ENCODE results near the gene E4F1. TPM values are rescaled to one million over a fixed set of nuclear protein-coding genes. Genes with fewer than 3 reads are reported as not detected.
"Not testable (repeated sequence)": the region's sequence is repeated elsewhere in the genome, so short reads cannot be mapped to it uniquely, and the experiment has no call there.

E4F1 gene
- total RNA-seq, 2 experiments from 2014 or later: 25.6 to 29.4 TPM

DNA sequence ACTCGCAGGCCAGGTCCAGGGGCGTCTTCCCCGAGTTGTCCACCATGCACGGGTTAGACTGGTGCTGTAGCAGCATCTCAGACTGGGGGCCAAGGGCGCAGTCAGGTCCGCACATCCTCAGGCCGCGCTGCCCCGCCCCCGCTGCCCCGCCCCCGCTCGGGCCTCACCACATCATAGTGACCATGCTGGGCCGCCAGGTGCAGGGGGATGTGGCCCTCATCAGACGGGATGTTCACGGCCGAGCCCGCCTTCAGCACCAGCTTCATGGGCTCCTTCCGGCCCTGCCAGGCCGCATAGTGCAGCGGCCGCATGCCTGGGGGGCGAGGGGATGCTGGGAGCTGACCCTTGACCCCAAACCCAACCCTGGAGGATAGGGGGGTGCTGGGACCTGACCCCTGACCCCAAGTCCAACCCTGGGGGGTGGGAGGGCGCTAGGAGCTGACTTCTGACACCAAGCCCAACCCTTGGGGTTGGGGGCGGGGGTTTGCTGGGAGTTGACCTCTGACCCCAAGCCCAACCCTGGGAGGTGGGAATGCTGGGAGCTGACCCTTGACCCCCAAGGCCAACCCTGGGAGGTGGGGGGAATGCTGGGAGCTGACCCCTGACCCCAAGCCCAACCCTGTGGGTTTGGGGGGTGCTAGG is 34.0 kb upstream of the E4F1 start:
- POLR2A ChIA-PET: no interaction called here
- CTCF ChIA-PET: no interaction called here

- CTCF ChIA-PET: no interaction called here
- POLR2A ChIA-PET: no interaction called here
Observed at GRCh38 chr16:2190002-2190658, 33.3 kb upstream of the E4F1 start.

DNA sequence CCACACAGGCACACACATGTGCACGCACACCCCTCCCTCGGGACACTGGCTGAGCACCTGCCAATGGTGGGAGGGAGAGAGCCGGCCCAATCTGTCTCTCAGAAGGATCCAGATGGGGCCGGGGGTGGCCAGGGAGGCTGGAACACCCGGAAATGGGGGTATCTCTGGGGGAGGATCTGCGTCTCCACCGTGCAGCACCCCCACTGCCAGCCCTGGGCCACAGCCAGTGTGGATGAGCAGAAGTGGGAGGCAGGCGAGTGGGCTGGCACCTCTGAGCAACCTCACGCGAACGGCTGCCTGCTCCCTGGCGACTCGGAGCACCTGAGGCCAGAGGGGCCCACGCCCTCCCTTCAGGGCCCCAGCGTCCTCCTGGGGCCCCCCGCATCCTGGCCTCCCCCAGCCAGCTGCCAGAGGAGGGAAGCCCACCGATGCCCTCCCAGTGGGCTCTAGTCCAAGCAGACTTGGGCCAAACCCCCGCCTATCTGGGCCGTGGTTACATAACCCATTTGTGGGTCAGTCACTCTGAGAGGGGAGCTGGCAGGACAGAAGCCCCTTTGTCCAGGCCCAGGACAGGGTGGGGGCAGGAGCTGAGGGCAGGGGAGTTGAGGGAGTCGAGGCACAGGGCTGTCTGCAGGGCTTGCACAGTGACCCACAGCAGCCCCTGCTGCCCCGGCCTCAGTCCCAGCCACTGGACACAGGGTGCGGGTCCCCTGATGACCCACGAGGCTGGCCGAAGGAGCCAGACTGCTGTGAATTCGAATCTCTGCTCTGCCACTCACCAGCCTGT is 32.5 kb upstream of the E4F1 start:
- POLR2A ChIA-PET: interaction anchor here (0.6 kb wide), 1 partner anchor 35 kb away, joined by 3 read pairs; the partner anchor contains the start of gene TRAF7
- CTCF ChIA-PET: no interaction called here

DNA sequence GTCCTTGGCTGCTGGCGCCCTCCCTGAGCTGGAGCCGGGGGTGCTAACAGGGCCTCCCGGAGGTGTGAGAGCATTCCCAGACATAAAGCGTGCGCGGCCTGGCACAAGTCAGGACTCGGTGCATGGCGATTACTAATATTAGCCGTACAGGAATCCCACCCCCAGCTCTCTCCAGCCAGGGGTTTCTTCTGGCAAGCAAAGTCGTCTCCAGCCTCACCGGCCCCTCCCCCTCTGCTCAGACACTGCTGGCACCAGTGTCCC is 32.0 kb upstream of the E4F1 start:
- ChIA-PET CTCF (no interaction called here), POLR2A (interaction anchor here (0.6 kb wide), 1 partner anchor 36 kb away, joined by 3 read pairs; the partner anchor contains the start of gene TRAF7)

- CTCF ChIA-PET: interaction anchor here (1.0 to 1.2 kb wide), 5 partner anchors 18 to 307 kb away, joined by 3 to 7 read pairs (median 5); partner anchors contain the start of genes ECI1 and TRAF7
- POLR2A ChIA-PET: interaction anchor here (1.0 kb wide), 1 partner anchor 39 kb away, joined by 3 read pairs; the partner anchor contains the start of gene TRAF7
Observed at GRCh38 chr16:2194166-2194834, 29.1 kb upstream of the E4F1 start.

DNA sequence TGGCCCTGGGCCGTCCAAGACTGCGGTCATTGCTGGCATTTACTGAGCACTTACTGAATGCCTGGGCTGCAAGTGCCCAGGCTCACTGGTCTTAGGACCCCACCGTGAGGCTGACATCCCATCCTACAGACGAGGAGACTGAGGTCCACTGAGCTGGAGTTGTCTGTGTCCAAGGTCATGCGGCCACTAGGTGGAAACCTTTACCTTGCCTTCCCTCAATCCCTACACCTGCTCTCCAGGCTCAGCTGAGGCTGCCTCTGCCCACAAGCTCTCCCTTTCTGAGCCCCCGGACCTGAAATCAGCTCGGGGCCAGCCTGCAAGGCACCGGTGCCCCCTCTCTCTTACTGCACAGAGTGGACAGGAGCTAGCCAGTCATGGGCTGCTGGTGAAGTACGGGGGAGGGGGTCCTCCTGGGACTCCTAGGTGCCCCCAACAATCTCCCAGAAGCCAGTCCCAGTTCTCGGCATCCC is 28.5 kb upstream of the E4F1 start:
- ChIA-PET POLR2A (interaction anchor here (1.0 kb wide), 1 partner anchor 40 kb away, joined by 3 read pairs; the partner anchor contains the start of gene TRAF7), CTCF (interaction anchor here (1.0 to 1.2 kb wide), 5 partner anchors 17 to 306 kb away, joined by 3 to 7 read pairs (median 5); partner anchors contain the start of genes ECI1 and TRAF7)

- CTCF ChIA-PET: interaction anchor here (1.0 to 1.2 kb wide), 4 partner anchors 16 to 306 kb away, joined by 3 to 7 read pairs (median 6); partner anchors contain the start of genes ECI1 and TRAF7
Observed at GRCh38 chr16:2195322-2196161, 27.8 kb upstream of the E4F1 start.

DNA sequence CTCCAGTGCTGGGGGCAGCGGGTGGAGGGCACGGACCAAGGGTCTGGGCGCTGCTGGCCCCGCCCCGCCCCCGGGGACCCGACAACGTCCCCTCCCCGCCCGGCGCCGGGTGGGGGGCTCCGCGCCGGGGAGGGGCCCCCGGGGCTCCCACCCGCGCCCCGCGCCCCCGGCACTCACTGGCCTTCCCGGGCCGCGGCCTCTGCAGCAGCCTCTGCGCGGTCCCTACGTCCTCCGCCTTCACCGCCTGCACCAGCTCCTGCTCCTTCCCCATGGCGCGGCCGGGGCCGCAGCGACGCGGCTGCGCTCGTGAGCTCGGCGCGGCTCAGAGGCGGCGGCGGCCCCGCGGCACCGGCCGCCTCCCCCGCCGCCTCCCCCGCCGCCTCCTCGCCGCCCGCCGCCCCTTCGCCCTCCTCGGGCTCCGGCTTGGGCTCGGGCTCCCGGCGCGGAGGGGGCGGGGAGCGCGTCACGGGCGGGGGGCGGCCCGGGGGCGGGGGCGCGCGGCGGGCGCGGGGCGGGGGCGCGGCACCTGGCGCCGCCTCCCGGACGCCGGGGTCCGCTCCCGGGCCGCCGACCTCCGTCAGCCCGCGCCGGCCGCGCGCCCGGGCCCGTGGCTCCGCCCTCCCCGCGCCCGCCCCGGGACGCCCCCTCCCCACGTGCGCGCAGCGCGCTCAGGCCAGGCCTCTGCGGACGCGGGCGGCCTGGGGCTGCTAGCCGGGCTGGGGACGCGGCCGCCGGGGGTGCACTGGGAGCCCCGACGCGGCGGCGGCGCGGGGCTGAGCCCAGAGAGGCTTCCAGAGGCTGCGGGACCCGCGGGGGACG is 27.0 kb upstream of the E4F1 start, which contains the start of gene CASKIN1:
TSS of gene CASKIN1 (minus strand) at position 444 of the 819 bp plus-strand sequence. CDS start at position 271, 173 bp downstream.
- CTCF ChIA-PET: no interaction called here
- POLR2A ChIA-PET: no interaction called here

More at GRCh38 chr16:2195322-2196161, 27.8 kb upstream of the E4F1 start:
- POLR2A ChIA-PET: no interaction called here

GRCh38 chr16:2196981-2197511 is 26.3 kb upstream of the E4F1 start:
- CTCF ChIA-PET: interaction anchor here (0.7 kb wide), 1 partner anchor 18 kb away, joined by 3 read pairs; no protein-coding TSS in a partner anchor
- POLR2A ChIA-PET: no interaction called here

DNA sequence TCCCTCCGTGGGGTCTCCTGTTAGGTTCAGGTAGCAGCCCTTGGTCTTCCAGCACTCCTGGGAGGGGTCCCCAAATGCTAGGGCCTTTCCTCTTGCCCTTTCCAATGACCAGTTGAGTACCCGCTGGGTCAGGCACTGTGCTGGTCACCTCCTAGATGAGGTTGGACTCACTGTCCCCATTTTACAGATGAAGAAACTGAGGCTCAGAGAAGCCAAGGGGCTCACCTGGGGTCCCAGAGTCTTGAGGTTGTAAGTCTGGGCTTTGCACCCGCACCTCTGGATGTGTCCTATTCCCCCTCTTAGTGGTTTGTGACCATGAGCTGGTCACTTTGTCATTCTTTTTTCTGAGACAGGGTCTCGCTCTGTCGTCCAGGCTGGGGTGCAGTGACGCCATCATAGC is 25.6 kb upstream of the E4F1 start:
- ChIA-PET POLR2A (interaction anchor here (0.5 kb wide), 1 partner anchor 424 kb away, joined by 3 read pairs; no protein-coding TSS in a partner anchor), CTCF (interaction anchor here (0.7 kb wide), 1 partner anchor 17 kb away, joined by 3 read pairs; no protein-coding TSS in a partner anchor)

DNA sequence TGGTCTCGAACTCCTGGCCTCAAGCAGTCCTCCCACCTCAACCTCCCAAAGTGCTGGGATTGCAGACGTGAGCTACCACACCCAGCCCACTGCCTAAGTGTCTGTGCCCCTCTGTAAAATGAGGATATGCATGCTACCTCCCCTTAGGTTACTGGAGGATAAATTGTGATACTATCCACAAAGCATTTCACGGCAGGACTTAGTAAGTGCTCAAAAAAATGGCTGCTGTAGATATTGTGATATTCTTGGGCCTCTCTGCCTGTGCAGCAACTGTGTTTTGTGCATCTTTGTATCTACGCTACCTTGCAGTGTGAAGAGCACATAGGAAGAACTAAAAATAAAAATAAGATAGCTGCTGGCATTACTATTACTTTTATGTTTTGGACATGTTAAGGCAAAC is 25.1 kb upstream of the E4F1 start:
- POLR2A ChIA-PET: interaction anchor here (0.5 kb wide), 1 partner anchor 424 kb away, joined by 3 read pairs; no protein-coding TSS in a partner anchor

DNA sequence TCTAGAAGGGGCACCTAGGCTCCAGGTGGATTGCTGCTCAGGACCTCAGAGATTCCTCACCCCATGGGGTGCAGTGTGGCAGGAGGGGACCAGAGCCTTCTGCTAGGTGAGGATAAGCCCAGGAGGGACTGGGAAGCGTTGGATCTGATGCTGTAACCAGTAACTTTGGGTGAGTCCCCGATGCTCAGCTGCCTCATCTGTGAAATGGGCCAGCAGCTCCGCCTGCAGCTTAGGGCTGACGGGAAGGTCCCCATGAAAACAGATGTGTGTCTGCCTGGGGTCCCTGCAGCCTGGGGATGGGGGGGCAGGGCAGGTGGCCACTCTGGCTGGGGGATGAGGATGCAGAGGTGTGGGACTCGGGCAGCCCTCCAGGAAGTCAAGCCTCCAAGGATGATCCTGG is 24.3 kb upstream of the E4F1 start:
- ChIA-PET POLR2A (no interaction called here), CTCF (no interaction called here)

More for the DNA sequence above, 25.1 kb upstream of the E4F1 start:
- CTCF ChIA-PET: no interaction called here

DNA sequence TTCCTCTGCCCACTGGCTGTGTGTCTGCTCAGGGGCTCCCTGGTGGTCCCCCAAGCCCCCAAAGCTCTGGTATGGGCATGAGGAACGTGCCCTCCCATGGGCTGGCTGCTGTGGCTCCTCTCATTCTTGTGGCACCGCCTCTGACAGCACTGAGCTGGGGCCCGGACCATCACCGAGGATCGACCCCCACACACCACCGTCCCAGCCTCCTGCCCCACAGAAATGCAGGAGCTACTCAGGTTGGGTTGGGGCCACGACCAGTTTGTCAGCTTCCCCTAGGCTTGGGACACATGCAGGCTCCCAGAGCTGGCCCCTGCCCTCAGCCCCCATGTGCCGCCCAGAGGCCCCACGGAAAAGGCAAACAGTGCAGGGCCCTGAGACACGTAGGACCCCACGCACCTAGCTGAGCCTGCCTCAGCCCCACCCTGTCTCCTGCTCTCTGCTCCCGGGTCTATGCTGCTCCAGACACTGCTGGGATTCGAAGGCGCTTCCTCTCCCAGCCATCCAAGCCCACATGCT is 23.7 kb upstream of the E4F1 start:
- POLR2A ChIA-PET: no interaction called here
- CTCF ChIA-PET: no interaction called here

GRCh38 chr16:2200313-2200712 is 23.1 kb upstream of the E4F1 start:
- ChIA-PET POLR2A (no interaction called here), CTCF (no interaction called here)

DNA sequence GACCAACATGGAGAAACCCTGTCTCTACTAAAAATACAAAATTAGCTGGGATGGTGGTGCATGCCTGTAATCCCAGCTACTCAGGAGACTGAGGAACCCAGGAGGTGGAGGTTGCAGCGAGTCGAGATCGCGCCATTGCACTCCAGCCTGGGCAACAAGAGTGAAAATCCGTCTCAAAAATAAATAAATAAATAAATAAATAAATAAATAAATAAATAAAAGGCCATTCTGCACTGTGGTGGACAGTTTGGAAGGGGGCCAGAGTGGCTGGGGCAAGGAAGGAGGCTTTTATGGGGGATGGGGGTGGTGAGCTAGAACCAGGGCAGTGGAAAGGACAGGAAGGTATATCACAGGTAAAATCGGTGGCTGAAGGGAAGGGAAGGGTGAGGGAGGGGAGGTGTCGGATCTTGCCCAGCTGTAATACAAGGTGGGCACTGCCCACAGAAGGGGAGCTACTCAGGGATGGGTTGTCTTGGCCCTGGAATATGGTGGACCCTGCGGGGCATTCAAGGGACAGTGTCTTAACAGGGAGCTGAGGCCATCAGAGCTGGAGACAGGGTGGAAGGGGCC is 20.2 kb upstream of the E4F1 start:
- POLR2A ChIA-PET: not testable (repeated sequence)
- CTCF ChIA-PET: interaction anchor here (0.6 kb wide), 1 partner anchor 63 kb away, joined by 3 read pairs; no protein-coding TSS in a partner anchor

GRCh38 chr16:2204416-2205103 is 18.8 kb upstream of the E4F1 start:
- ChIA-PET POLR2A (interaction anchor here (2.8 kb wide), 1 partner anchor 10 kb away, joined by 22 read pairs; the partner anchor contains the start of gene PGP), CTCF (no interaction called here)

All from activated CD8-positive, alpha-beta memory T cell treated with anti-CD3 and anti-CD28 coated beads for 36 hours (primary cell).